Nephron (organoid): ENCODE results near the gene ALKBH3.

Experiments used
- H3K27ac Mint-ChIP-seq, 3 experiments: 2 replicates each; pipeline ENCODE4 v1.8.0; 2020; ENCODE audit warnings: mixed read lengths in 3 of 3, mild to moderate bottlenecking in 2 of 3, moderate library complexity in 1 of 3
- H3K27me3 Mint-ChIP-seq: 2 replicates; pipeline ENCODE4 v1.8.0; 2021; ENCODE audit warnings: low read depth, mild to moderate bottlenecking, moderate library complexity, mixed read lengths
- H3K36me3 Mint-ChIP-seq: 2 replicates; pipeline ENCODE4 v1.8.0; 2020; ENCODE audit warnings: low read depth, mixed read lengths
- H3K4me1 Mint-ChIP-seq: 2 replicates; pipeline ENCODE4 v1.8.0; 2020; ENCODE audit warnings: mixed read lengths
- H3K4me3 Mint-ChIP-seq, 3 experiments: 2 replicates each; pipeline ENCODE4 v1.8.0; 2020; ENCODE audit warnings: mild to moderate bottlenecking in 3 of 3, mixed read lengths in 3 of 3, moderate library complexity in 2 of 3
- H3K9me3 Mint-ChIP-seq: 2 replicates; pipeline ENCODE4 v1.8.0; 2020; ENCODE audit warnings: mixed read lengths
- CTCF ChIP-seq, 3 experiments: fragments of 200-600 bp; sonication (generic); IDR thresholded peaks; one replicate each; pipeline ENCODE4 v1.5.0; 2021; ENCODE audit warnings: antibody characterized with exemption in 3 of 3; ENCODE audit not compliant: unreplicated experiment in 3 of 3

Gene ALKBH3

GRCh38 chr11:43957571-43957970, 76.9 kb downstream of the ALKBH3 start:
- no peak for TF ChIP-seq CTCF (IDR thresholded peaks at IDR 0.05; ENCODE audit: unreplicated experiment in 3 of 3)
- Mint-ChIP-seq H3K4me1 (peaks cover 28% of the 10 kb centered on the region), H3K27ac (no peak overlapping the region), H3K4me3 (no peak overlapping the region), H3K36me3 (no peaks in the 10 kb centered on the region), H3K27me3 (peaks cover 13% of the 10 kb centered on the region), H3K9me3 (no peaks in the 10 kb centered on the region)

- Mint-ChIP-seq H3K27me3 (peaks cover 4% of the 10 kb centered on the region), H3K9me3 (peaks cover 1% of the 10 kb centered on the region), H3K27ac (no peak overlapping the region), H3K4me3 (no peak overlapping the region), H3K4me1 (peaks cover 39% of the 10 kb centered on the region), H3K36me3 (no peaks in the 10 kb centered on the region)
- TF ChIP-seq CTCF (IDR thresholded peaks at IDR 0.05; ENCODE audit: unreplicated experiment in 3 of 3): no peak
These were observed 78.8 kb downstream of the ALKBH3 start for GRCh38 chr11:43959321-43959995.

DNA sequence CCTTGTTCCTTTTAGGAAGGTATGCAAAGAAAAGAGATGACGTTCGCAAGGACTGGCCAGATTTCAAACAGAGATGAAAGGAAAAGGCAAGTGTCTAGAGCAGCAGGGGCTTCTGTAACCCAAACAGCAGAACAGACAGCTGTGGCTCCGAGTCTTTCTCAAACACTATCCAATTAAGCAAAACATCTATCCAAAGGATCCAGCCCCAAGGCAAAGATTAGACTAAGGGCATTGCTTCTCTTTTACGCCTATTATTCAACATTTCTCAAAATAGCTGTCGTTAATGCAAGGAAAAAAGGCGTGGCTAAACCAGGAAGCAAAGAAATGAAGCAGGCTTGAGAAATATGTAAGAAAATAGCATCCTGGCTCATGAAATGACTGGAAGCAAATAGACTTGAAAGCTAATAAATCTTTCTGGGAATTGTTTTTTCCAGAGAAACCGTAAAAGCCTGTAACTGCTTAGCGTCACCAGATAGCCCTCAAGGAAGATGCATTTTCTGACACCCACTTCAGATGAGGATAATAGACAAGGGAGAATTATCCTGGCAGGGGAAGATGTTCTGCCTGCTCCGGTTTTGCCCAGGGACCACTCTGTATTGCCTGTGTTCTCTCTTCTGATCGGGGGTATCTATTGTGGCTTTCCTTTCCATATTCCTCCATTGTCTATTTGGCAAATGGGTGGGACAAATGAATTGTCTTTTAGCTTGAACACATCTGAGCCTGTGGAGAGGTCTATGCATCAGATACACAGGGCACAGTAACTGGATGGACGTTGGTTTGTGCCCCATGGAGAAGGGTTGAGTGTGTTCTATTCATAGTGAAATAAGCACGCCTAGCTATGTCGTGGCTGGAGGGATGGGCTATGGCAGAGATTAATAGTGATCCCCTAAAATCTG, 82.0 kb downstream of the ALKBH3 start:
- Mint-ChIP-seq H3K4me3 (peak overlapping the region in 2 of 3 experiments; percentile 13 to 32), H3K27me3 (no peaks in the 10 kb centered on the region), H3K27ac (peak overlapping the region; percentile 53 to 77 (median 76)), H3K36me3 (no peaks in the 10 kb centered on the region), H3K4me1 (peaks cover 27% of the 10 kb centered on the region), H3K9me3 (peaks cover 13% of the 10 kb centered on the region)
- TF ChIP-seq CTCF (IDR thresholded peaks at IDR 0.05; ENCODE audit: unreplicated experiment in 3 of 3): no peak

GRCh38 chr11:43963279-43963620, 82.6 kb downstream of the ALKBH3 start:
- TF ChIP-seq CTCF (IDR thresholded peaks at IDR 0.05; ENCODE audit: unreplicated experiment in 3 of 3): no peak
- Mint-ChIP-seq H3K9me3 (peaks cover 17% of the 10 kb centered on the region), H3K4me1 (peaks cover 26% of the 10 kb centered on the region), H3K4me3 (no peak overlapping the region), H3K36me3 (no peaks in the 10 kb centered on the region), H3K27me3 (no peaks in the 10 kb centered on the region), H3K27ac (peak overlapping the region in 1 of 3 experiments; percentile 76)

DNA sequence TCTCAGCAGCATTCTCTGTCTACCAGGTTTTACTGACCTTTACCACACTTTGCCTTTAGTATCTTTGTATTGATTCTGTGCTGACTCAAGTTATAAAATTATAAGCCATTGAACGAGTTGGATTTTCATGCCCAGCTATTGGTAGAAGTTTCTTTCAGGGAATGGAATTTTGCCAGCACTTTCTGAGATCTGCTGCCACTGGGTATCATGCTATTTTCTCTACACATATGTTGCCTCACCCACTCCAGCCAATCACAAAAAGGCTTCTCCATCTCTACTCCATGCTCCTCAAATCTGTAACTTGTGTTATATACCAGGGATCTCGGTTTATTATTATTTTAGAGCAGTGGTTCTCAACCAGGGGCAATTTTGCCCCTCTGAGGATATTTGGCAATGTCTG, 87.0 kb downstream of the ALKBH3 start:
- Mint-ChIP-seq H3K9me3 (peaks cover 18% of the 10 kb centered on the region), H3K27ac (no peak overlapping the region), H3K4me3 (no peak overlapping the region), H3K4me1 (peaks cover 25% of the 10 kb centered on the region), H3K36me3 (no peaks in the 10 kb centered on the region), H3K27me3 (no peaks in the 10 kb centered on the region)
- no peak for TF ChIP-seq CTCF (IDR thresholded peaks at IDR 0.05; ENCODE audit: unreplicated experiment in 3 of 3)
